K562 (cell line): ENCODE results near the gene STT3A.

ENCODE experiments used
- GTF2F1 ChIP-seq: IDR thresholded peaks from 2 replicates; pipeline ENCODE4 v1.6.1; 2011; ENCODE audit warnings: low read depth, low read length, improper control_type of control experiment
- TF ChIP-seq, protein P1 (sequence below): sonication (generic); formaldehyde crosslinking; IDR thresholded peaks from 2 replicates; pipeline ENCODE4 v1.8.1; 2023; ENCODE audit warnings: mild to moderate bottlenecking, missing genetic modification reagents
- TF ChIP-seq, protein P2 (sequence below), 3 experiments: IDR thresholded peaks in 2 of 3; conservative IDR thresholded peaks in 1 of 3; 2 replicates each; pipeline ENCODE4 v1.5.1; 2011 to 2012; ENCODE audit warnings: low read length in 3 of 3, mild to moderate bottlenecking in 3 of 3, control low read depth in 2 of 3, improper control_type of control experiment in 1 of 3, inconsistent platforms in 1 of 3, low read depth in 1 of 3, mixed read lengths in 1 of 3, moderate library complexity in 1 of 3; ENCODE audit not compliant: insufficient read depth in 2 of 3

DNA sequence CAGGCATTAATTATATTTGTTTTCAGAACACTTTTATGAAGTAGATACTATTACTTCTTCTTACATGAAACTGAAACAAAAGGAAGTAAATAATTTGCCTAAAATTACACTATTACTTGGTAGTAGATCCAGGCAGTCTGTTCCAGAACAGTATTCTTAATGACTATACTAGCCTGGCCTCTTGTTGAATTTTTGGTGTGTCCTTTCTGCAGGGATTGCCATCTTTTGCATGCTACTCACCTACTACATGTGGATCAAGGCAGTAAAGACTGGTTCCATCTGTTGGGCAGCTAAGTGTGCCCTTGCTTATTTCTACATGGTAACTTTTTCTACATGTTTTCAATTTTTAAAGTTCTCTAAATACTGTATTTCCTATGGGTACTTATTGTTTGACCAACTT, 12.8 kb downstream of the STT3A start:
- TF ChIP-seq GTF2F1 = no peak
- TF ChIP-seq, protein P1, sequence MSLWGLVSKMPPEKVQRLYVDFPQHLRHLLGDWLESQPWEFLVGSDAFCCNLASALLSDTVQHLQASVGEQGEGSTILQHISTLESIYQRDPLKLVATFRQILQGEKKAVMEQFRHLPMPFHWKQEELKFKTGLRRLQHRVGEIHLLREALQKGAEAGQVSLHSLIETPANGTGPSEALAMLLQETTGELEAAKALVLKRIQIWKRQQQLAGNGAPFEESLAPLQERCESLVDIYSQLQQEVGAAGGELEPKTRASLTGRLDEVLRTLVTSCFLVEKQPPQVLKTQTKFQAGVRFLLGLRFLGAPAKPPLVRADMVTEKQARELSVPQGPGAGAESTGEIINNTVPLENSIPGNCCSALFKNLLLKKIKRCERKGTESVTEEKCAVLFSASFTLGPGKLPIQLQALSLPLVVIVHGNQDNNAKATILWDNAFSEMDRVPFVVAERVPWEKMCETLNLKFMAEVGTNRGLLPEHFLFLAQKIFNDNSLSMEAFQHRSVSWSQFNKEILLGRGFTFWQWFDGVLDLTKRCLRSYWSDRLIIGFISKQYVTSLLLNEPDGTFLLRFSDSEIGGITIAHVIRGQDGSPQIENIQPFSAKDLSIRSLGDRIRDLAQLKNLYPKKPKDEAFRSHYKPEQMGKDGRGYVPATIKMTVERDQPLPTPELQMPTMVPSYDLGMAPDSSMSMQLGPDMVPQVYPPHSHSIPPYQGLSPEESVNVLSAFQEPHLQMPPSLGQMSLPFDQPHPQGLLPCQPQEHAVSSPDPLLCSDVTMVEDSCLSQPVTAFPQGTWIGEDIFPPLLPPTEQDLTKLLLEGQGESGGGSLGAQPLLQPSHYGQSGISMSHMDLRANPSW (CRISPR knock-in tag) = no peak
- TF ChIP-seq, protein P2, sequence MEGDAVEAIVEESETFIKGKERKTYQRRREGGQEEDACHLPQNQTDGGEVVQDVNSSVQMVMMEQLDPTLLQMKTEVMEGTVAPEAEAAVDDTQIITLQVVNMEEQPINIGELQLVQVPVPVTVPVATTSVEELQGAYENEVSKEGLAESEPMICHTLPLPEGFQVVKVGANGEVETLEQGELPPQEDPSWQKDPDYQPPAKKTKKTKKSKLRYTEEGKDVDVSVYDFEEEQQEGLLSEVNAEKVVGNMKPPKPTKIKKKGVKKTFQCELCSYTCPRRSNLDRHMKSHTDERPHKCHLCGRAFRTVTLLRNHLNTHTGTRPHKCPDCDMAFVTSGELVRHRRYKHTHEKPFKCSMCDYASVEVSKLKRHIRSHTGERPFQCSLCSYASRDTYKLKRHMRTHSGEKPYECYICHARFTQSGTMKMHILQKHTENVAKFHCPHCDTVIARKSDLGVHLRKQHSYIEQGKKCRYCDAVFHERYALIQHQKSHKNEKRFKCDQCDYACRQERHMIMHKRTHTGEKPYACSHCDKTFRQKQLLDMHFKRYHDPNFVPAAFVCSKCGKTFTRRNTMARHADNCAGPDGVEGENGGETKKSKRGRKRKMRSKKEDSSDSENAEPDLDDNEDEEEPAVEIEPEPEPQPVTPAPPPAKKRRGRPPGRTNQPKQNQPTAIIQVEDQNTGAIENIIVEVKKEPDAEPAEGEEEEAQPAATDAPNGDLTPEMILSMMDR (IDR thresholded peaks at IDR 0.05 in 2 of 3, conservative IDR thresholded peaks at IDR 0.05 in 1 of 3; ENCODE audit: insufficient read depth in 2 of 3, low read depth in 1 of 3, low read length in 3 of 3) = no peak
